HG03432 (cell line): ENCODE results near the gene PDX1.

Source experiments
- ATAC-seq: cut with Tn5 transposase; IDR thresholded peaks from one replicate; pipeline ENCODE4 v1.9.1; 2021; ENCODE audit warnings: mild to moderate bottlenecking, moderate library complexity; ENCODE audit not compliant: unreplicated experiment

Gene PDX1

DNA sequence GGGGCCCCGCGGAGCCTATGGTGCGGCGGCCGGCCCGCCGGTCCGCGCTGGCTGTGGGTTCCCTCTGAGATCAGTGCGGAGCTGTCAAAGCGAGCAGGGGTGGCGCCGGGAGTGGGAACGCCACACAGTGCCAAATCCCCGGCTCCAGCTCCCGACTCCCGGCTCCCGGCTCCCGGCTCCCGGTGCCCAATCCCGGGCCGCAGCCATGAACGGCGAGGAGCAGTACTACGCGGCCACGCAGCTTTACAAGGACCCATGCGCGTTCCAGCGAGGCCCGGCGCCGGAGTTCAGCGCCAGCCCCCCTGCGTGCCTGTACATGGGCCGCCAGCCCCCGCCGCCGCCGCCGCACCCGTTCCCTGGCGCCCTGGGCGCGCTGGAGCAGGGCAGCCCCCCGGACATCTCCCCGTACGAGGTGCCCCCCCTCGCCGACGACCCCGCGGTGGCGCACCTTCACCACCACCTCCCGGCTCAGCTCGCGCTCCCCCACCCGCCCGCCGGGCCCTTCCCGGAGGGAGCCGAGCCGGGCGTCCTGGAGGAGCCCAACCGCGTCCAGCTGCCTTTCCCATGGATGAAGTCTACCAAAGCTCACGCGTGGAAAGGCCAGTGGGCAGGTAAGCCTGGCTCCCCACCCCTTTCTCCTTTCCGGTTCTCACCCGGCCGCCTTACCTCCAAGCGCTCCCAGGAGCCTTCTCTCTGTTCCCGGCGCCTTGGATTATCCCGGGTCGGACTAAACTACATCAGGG, at the start of gene PDX1:
PDX1 (plus strand) TSS at position 67 of the 743 bp plus-strand sequence; CDS start at position 206, 139 bp downstream.
- peak; percentile 70 for ATAC-seq

DNA sequence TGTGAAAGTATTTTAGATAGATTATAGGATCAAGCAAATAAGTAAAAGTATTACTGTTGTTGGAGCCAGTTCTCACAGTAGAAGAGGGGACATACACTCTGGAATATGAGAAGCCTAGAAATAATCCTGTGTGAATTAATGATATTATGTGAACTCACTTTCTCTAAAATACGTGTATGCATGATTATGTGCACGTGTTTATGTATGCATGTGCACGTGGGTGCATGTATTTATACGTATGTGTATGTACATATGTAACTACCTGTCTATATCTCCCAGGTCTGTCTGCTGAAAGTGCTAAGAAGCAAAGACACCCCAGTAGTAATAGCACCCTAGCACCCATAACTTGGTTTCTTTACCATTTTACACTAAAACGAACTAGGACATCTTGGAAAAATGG, 41.5 kb upstream of the PDX1 start:
- no peak for ATAC-seq

DNA sequence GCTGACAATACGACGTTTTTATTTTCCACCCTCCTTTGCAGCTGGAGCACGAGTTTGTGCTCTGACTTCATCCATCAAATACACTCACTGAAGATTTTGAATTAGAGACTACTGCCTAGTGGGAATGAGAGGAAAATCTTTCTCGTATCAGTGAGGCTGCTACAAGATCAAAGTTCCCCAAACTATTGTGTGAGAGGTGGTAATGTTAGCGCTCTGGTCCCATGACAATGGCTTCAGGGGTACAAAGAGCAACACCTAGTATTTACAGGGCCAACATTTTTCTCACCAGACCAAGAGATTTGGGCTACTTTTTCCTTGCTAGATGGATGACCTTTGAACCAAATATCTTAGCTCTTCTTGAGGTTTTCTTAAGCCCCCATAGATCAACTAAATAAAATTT, 30.3 kb upstream of the PDX1 start:
- ATAC-seq: no peak

DNA sequence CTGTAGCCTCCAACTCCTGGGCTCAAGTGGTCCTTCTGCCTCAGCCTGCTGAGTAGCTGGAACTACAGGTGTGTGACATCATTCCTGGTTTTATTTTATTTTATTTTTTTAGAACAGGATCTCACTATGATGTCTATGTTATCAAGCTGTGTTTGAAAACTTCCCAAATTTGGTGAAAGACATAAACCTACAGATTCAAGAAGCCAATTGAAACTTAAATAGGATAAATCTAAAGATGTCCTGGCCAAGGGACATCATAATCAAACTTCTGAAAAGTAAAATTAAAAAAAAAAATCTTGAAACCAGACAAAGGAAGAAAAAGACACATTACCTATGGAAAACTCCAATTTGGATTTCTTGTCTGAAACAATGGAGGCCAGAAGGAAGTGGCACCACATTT, 23.1 kb upstream of the PDX1 start:
- ATAC-seq: no peak

DNA sequence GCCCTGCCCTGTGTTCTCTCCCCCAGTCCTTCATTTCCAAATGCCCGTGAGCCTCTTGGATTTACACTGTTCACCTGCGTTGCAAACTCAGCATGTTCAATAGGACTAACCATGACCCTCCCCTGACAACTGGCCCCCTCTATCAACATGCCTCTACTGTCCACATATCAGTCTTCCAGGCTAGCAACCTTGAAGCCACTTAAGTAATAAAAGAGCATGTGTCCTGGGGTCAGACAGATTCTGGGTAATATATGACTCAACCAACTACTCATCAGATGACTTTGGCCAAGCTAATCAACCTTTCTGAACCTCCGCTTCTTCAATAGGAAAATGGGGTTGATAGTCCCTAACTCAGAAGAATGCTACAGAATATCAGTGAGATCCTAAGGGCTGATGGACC, 15.1 kb upstream of the PDX1 start:
- ATAC-seq: no peak

DNA sequence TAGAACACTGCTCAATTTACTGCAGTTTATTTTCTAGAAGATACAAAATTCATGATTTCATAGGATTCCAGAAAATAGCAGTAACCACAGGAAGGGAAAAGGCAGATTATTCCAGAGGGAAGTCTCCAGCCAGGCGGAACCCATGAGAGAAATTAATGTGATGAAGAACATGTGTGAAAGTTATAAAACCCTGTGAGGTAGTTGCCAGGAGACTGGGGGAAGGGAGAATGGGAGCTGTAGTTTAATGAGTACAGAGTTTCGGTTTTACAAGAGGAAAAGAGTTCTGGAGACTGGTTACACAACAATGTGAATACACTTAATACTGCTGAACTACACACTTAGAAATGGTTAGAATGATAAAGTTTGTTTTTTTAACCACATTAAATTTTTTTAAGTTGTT, 14.2 kb upstream of the PDX1 start:
- no peak for ATAC-seq

DNA sequence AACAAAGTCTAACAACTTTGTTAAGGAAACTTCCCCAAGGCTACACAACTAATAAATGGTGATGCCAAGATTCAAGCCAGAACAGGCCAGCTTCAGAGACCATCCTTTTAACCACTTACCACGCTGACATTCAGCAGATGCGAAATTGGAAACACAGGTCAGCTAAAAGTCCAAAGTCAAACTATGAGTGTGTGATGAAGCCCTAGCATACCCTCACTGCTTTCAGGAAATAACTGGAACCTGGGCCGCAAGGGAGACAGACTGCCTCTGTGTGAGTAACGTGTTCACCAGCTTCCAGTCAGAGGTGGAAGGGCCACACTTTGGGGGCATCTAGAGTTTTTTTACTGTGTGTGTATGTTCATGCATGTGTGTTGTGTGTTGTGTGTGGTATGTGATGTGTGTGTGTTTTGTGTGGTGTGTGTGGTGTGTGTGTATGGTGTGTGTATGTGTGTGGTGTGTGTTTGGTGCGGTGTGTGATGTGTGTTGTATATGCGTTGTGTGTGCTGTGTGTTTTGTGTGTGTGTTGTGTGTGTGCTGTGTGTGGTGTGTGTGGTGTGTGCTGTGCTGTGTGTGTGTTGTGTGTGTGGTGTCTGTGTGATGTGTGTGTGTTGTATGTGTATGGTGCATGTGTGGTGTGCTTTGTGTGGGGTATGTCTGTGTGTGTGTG, 12.5 kb upstream of the PDX1 start:
- no peak for ATAC-seq

DNA sequence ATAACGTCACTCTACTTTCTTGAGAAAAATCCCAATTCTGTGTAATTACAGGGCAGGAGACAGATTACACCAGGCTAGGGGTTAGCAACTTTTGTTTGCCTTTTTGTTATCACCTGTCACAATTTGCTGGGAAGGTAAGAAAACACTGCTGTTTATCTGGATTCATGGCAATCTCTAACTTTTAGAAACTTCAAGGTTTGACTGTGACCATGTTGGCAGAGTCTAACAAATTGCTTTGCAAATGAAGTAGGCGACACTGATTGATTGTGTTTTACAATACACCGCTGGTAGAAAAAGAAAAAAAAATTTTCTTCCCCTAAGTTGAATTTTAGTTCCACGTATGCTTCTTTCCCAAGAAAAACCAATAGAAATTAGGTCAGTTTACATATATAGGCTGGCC, 10.4 kb upstream of the PDX1 start:
- ATAC-seq: no peak

DNA sequence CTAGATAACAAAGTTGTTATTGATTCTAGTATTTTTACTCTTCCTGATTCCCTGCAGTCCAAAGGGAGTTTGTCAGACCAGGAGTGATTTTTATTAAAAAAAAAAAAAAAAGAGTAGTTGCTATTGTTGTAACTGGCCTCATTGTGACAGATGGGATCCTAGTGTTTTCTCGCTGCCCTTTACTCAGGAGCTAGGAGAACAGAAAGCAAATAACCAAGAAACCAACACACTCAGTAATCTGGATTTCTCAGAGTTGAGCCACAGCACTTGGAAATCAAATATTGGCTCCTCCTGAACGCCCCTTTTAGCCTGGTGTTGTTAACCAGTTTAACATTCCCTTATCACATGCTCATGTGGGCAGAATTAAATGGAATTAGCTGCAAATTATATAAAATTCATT, 8.3 kb upstream of the PDX1 start:
- no peak for ATAC-seq

DNA sequence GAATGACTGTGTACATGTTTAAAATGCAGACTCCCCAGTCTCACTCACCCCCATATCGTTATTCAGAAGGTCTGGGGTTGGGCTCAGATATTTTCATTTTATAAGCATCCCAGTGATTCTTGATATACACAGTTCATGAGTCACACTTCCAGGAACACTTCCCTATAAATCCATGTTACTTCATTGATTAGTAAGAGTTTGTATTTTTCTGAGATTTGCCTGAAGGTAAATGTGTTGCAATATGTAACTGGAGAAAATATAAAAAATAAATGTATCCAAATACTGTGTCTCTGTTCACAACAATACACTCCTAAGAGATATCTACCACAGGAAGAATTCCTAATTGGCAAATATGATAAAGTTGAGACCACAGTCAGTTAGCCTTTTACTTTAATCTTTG, 6.6 kb upstream of the PDX1 start:
- no peak for ATAC-seq

DNA sequence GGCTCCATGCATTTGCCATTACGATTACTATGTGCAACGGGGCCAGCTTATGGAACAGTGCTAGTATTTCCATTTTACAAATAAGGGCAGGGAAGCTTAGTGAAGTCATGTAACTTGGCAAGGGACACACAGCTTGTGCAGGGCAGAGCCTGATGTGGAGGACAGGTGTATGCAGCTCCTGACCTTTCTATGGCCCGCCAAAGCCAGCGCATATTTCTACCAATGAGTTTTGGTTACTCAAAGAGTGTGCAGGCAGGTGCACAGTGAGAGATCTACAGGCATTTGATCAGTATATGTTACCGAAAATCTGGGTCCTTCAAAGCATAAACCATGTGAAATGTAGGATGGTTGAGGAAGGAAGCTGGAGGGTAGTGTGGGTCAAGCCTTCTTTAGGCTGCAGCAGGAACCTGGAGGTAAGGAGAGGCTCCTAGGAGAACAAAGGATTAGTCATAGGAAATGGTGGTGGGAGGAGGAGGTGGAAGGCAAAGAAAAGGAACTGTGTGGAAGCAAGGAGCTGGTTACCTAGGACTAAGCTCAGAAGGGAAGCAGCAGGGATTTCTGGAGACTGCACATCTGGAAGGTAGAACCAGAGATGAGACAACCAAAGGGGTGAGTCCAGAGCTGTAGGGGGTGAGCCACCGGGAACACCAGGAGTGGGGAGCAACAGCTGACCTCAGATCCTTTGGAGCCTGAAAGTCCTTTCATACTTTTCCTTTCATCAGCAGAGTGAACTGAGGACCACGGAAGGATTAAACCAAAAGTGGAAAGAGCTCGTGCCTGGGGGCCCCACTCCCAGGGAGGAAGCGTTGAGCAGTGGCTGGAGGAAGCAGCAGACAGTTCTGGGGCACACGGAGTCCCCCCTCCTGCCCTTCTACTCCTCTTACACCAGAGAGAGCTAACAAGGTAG, 4.2 kb upstream of the PDX1 start:
- ATAC-seq: no peak

DNA sequence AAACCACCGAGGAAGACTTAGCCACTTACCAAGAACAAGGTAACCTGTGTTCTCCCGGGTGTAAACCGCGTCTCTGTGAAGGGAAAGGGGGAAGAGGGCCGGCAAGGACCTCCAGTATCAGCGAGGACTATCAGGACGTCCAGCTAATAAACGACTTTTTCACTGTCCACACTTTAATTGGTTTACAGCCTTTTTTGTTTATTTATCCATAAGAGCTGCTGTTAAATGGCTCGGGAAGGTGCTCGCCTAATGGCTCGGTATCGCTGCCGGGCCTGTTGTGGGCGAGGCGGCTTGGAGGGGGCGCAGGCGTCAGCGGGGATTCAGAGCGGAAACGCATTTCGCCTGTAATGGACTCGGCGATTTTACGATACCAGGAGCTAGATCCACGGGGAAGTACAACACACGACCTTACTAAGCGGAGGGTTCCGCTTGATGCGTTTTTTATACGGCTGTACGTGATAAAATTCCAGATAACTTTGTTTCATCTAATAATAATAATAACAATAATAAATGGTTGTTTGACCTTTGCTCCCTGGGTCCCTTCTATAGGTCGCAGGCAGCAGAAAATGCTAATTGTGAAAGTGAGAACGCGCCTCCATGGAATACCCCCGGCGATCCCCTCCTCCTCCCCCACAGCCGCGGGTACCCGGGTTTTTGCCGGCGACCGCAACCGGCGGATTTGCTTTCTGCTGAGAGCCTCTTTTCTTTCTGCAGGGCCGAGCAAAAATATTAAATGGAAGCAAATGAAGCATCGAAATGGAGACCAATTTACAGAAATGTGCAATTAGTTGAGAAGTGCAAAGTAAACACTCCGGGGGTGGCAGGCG, 2.5 kb upstream of the PDX1 start:
- no peak for ATAC-seq

DNA sequence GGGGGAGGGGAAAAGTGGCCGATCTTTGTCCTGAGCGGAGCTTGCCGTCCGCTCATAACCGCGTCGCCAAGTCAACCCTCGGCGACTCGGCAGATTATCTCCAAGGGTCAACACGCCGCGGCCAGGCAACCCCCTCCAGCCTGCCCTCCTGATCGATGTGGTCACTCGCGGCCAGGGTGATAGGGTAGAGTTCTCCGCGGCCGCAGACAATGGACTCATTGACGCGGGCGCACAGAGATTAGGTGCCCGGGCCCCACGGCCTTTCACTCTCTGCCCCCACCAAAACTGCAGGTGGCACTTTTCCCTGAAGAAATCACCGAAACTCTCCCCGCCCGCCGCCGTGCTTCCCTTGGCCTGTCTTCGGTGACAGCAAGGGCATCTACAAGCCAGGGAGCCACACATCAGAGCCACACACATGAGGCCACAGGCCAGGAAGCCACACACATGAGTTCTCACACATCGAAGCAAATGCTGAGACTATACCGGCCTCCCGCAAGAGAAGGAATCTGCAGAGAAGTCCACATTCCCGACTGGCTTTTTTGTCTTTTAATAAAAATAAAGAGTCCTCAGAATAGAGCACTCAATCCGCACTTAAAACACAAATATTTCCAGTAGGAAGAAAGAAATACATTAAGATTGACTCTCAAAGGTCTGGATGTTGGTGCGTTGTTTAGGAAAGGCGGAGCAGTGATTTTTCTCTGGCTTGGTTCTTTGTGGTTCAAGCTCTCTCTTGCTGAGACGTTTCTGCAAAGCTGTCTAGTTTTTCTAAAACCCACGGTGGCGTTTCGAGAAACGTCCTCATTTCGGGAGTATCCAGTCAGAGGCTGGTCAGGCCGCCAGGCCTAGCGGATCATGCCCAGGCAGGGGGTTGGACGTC, 1.5 kb upstream of the PDX1 start:
- ATAC-seq: no peak

DNA sequence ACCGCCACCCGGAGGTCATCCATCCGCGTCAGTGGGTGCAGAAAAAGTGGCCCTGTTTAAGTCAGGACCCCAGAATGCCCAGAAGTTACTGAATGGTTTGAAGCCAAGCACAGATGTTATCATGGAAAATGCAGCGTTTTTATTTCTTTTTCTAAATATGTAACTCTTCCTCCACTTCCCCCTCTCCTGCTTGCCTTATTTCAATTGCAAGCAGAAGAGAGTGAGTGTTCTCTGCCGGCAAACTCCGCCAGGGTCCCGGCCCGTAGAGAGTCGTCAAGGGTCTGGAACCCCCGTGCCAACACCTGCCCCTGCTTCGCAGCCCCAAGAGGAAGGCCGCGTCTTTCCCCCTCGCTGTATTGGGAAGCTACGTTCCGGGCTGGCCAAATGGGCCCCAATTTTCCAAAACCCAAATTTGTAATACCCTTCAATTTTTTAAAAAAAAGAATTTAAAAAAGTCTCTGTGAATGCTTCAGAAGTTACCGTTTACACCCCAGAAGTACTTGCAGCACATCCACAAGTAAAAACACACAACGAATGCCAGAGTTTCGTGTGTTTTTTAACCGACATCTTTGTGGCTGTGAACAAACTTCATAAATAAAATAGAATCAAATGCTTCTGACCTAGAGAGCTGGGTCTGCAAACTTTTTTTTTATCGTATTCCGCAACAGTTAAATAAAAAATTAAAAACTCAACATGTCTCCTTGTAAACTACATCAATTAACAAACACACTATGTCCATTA, 712 bp upstream of the PDX1 start:
- no peak for ATAC-seq

DNA sequence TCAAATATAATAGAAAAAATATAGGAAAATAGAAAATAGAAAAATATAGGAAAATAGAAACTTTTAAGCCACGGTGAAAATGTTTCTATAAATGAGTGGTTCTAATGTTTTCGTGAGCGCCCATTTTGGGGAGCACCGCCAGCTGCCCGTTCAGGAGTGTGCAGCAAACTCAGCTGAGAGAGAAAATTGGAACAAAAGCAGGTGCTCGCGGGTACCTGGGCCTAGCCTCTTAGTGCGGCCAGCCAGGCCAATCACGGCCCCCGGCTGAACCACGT, 204 bp upstream of the PDX1 start:
- no peak for ATAC-seq

DNA sequence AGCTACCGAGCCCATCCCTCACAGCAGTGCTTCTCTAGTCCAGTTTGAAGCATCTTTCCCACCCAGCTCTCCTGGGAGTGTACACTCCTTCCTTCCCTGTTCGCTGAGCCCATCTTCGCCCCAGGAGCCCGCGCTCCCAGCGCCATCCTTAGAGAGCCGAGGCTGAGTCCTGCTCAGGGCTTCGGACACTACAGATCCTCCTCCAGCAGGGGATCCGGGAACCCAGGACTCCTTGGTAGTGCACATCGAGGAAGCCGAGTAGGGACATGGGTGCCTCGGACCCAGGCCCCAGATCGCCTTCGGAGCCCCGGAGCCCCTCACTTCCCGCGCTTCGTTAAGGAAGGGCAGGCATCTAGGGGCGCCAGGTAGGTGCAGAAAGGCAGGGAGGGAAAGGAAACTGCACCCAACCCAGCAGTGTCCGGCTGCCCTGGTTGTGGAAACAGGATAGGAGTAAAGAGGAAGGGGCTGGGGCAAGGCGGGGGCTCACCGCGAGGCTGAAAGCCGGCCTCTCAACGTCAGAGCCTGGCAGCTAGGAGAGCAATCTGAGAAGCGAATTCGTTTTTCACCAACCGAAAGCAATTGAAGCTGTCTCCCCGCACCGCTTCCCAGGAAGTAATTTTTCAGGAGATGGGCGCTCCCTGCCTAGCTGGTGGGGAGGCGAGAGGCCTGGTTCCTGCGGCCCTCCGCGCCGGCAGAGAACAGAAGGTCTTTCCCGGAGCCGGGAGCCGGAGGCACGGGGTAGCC, 1.0 kb downstream of the PDX1 start:
- no peak for ATAC-seq

DNA sequence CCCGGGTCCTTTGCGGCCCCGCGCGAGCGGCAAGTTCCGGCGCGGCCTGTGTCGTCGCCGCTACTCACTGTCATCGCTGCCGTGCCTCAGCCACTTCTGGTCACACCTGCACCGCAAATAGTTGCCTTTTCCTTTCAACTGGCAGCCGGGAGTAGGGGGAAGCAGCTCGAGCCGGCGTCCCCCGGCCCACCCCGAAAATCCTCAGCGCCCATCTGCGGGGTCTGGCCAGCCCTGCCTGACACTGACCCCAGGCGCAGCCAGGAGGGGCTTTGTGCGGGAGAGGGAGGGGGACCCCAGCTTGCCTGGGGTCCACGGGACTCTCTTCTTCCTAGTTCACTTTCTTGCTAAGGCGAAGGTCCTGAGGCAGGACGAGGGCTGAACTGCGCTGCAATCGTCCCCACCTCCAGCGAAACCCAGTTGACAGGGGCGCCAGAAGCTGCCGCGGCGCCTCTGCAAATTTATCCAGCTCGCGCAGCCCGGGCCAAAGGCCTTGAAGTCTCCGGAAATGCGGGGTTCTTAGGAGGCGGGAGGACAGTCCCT, 1.7 kb downstream of the PDX1 start:
- ATAC-seq: no peak
